ENCODE data around the gene EP400.

DNA sequence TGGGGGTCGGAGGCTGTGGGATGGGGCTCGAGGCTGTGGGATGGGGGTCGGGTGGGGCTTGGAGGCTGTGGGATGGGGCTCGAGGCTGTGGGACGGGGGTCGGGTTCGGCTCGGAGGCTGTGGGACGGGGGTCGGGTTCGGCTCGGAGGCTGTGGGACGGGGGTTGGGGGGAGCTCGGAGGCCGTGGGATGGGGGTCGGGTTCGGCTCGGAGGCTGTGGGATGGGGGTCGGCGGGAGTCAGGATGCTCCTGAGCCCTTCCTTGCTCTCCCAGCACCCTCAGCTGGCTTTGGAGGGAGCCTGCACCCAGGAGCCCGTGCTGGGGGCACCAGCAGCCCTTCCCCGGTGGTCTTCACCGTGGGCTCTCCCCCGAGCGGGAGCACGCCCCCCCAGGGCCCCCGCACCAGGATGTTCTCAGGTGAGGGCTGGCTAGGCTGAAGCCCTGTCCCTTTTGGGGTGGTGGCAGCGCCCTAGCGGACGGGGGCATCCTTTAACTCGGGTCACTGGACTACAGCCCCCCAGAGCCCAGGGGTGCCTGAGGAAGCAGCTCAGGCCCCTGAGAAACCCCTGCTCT, 32.5 kb upstream of the EP400 start:
- TF ChIP-seq TAF1 (IDR thresholded peaks at IDR 0.05; ENCODE audit: borderline replicate concordance, low read depth, low read length) (no peak), POLR2A (IDR thresholded peaks at IDR 0.05; ENCODE audit: low read depth, low read length) (no peak), POLR2AphosphoS5 (IDR thresholded peaks at IDR 0.05; ENCODE audit: low read depth, low read length) (no peak)
